ENCODE data around the gene ELF1.
"Not testable (repeated sequence)": the region's sequence is repeated elsewhere in the genome, so short reads cannot be mapped to it uniquely, and the experiment has no call there.

The ELF1 gene

GRCh38 chr13:40980461-40980860, 38.7 kb downstream of the ELF1 start:
- DNase-seq, result no peak

- DNase-seq, result no peak
Measured at GRCh38 chr13:40979232-40979631, 39.9 kb downstream of the ELF1 start.

- DNase-seq, result not testable (repeated sequence)
Measured at GRCh38 chr13:40978109-40978508, 41.0 kb downstream of the ELF1 start.

GRCh38 chr13:40975441-40975840, 43.7 kb downstream of the ELF1 start:
- DNase-seq, result no peak

- DNase-seq, result no peak
Measured at GRCh38 chr13:40974460-40975407, 44.4 kb downstream of the ELF1 start.

- no peak for DNase-seq
Measured at GRCh38 chr13:40973409-40973808, 45.7 kb downstream of the ELF1 start.

GRCh38 chr13:40971321-40971720, 47.8 kb downstream of the ELF1 start:
- no peak for DNase-seq

- no peak for DNase-seq
Measured at GRCh38 chr13:40970803-40971202, 48.3 kb downstream of the ELF1 start.

GRCh38 chr13:40969169-40969901, 49.8 kb downstream of the ELF1 start:
- no peak for DNase-seq

- DNase-seq, result no peak
Measured at GRCh38 chr13:40968416-40969000, 50.6 kb downstream of the ELF1 start.

- DNase-seq, result no peak
Measured at GRCh38 chr13:40966298-40966697, 52.8 kb downstream of the ELF1 start.

- no peak for DNase-seq
Measured at GRCh38 chr13:40963927-40964326, 55.2 kb downstream of the ELF1 start.

GRCh38 chr13:40961826-40962225, 57.3 kb downstream of the ELF1 start:
- no peak for DNase-seq

- no peak for DNase-seq
Measured at GRCh38 chr13:40961214-40961613, 57.9 kb downstream of the ELF1 start.

GRCh38 chr13:40960716-40961115, 58.4 kb downstream of the ELF1 start:
- DNase-seq, result no peak

- no peak for DNase-seq
Measured at GRCh38 chr13:40958655-40959054, 60.5 kb downstream of the ELF1 start.

GRCh38 chr13:40946485-40946884, 72.6 kb downstream of the ELF1 start:
- no peak for DNase-seq

- no peak for DNase-seq
Measured at GRCh38 chr13:40943073-40943472, 76.0 kb downstream of the ELF1 start.

- no peak for DNase-seq
Measured at GRCh38 chr13:40941581-40941980, 77.5 kb downstream of the ELF1 start.

GRCh38 chr13:40940841-40941240, 78.3 kb downstream of the ELF1 start:
- no peak for DNase-seq

- no peak for DNase-seq
Measured at GRCh38 chr13:40933508-40934204, 85.5 kb downstream of the ELF1 start.

GRCh38 chr13:40932252-40932651, 86.9 kb downstream of the ELF1 start:
- DNase-seq, result no peak

- DNase-seq, result no peak
Measured at GRCh38 chr13:40931719-40932118, 87.4 kb downstream of the ELF1 start.

Data from eye (tissue), 1 donor.